C4-2B (cell line): ENCODE measurements around the gene ZNF576.

Source experiments
- CTCF ChIP-seq: fragments of 450-650 bp; conservative IDR thresholded peaks from 2 replicates; pipeline ENCODE4 v1.5.1; 2017; ENCODE audit warnings: mild to moderate bottlenecking
- ZFX ChIP-seq: fragments of 450-650 bp; IDR thresholded peaks from 2 replicates; pipeline ENCODE4 v1.6.1; 2017

GRCh38 chr19:43620061-43621001, 23.9 kb downstream of the ZNF576 start:
- TF ChIP-seq CTCF (no peak), ZFX (no peak)
